GM12891 (cell line): ENCODE measurements around the gene SP1.
"Not testable (repeated sequence)": the region's sequence is repeated elsewhere in the genome, so short reads cannot be mapped to it uniquely, and the experiment has no call there.

Source experiments
- POLR2A ChIP-seq: IDR thresholded peaks from 2 replicates; pipeline ENCODE4 v1.6.1; 2011; ENCODE audit warnings: low read depth, low read length, control low read depth
- SPI1 ChIP-seq: IDR thresholded peaks from 2 replicates; pipeline ENCODE4 v1.6.1; 2011; ENCODE audit warnings: low read depth, low read length, control low read depth

DNA sequence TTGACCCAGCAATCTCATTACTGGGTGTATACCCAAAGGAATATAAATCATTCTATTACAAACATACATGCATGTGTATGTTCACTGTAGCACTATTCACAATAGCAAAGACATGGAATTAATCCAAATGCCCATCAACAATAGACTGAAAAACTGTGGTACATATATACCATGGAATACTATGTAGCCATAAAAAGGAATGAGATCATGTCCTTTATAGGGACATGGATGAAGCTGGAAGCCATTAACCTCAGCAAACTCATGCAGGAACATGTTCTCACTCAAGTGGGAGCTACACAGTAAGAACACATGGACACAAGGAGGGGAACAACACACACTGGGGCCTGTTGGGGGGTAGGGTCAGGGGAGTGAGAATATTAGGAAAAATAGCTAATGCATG, 59.6 kb downstream of the SP1 start:
- TF ChIP-seq SPI1, POLR2A: not testable (repeated sequence)
